ENCODE measurements around the gene CHD2. TPM values are rescaled to one million over a fixed set of nuclear protein-coding genes. Genes with fewer than 3 reads are reported as not detected.

CHD2 gene
- total RNA-seq, 1 donor from 2014 or later, result 93.4 TPM

- Mint-ChIP-seq H3K9me3 (peaks cover 3% of the 10 kb centered on the region), H3K36me3 (ENCODE audit: low read depth) (peaks cover 52% of the 10 kb centered on the region), H3K27me3 (ENCODE audit: low read depth) (no peaks in the 10 kb centered on the region), H3K4me1 (no peaks in the 10 kb centered on the region), H3K4me3 (no peak overlapping the region), H3K27ac (ENCODE audit: unreplicated experiment) (no peak overlapping the region)
- no peak for TF ChIP-seq CTCF (conservative IDR thresholded peaks at IDR 0.05)
- no peak for DNase-seq (ENCODE audit: low read depth, low spot score)
Observed at GRCh38 chr15:92955706-92956105, 55.6 kb downstream of the CHD2 start.

- TF ChIP-seq CTCF (conservative IDR thresholded peaks at IDR 0.05), result no peak
- DNase-seq (ENCODE audit: low read depth, low spot score), result no peak
- no peak overlapping the region for H3K4me3 Mint-ChIP-seq
- H3K4me1 Mint-ChIP-seq, result no peaks in the 10 kb centered on the region
- H3K27ac Mint-ChIP-seq (ENCODE audit: unreplicated experiment), result no peak overlapping the region
- peaks cover 58% of the 10 kb centered on the region for H3K36me3 Mint-ChIP-seq (ENCODE audit: low read depth)
- H3K27me3 Mint-ChIP-seq (ENCODE audit: low read depth), result no peaks in the 10 kb centered on the region
- H3K9me3 Mint-ChIP-seq, result peaks cover 3% of the 10 kb centered on the region
Observed at GRCh38 chr15:92958105-92958504, 58.0 kb downstream of the CHD2 start.

- TF ChIP-seq CTCF (conservative IDR thresholded peaks at IDR 0.05), result no peak
- Mint-ChIP-seq H3K4me3 (no peak overlapping the region), H3K4me1 (no peaks in the 10 kb centered on the region), H3K27me3 (ENCODE audit: low read depth) (no peaks in the 10 kb centered on the region), H3K36me3 (ENCODE audit: low read depth) (peaks cover 64% of the 10 kb centered on the region), H3K27ac (ENCODE audit: unreplicated experiment) (no peak overlapping the region), H3K9me3 (peaks cover 3% of the 10 kb centered on the region)
- no peak for DNase-seq (ENCODE audit: low read depth, low spot score)
Observed at GRCh38 chr15:92959219-92959618, 59.1 kb downstream of the CHD2 start.

- TF ChIP-seq CTCF (conservative IDR thresholded peaks at IDR 0.05), result no peak
- DNase-seq (ENCODE audit: low read depth, low spot score), result no peak
- Mint-ChIP-seq H3K4me1 (no peaks in the 10 kb centered on the region), H3K4me3 (no peak overlapping the region), H3K9me3 (peaks cover 5% of the 10 kb centered on the region), H3K36me3 (ENCODE audit: low read depth) (peaks cover 68% of the 10 kb centered on the region), H3K27me3 (ENCODE audit: low read depth) (no peaks in the 10 kb centered on the region), H3K27ac (ENCODE audit: unreplicated experiment) (no peak overlapping the region)
Observed at GRCh38 chr15:92960996-92961681, 61.0 kb downstream of the CHD2 start.

- Mint-ChIP-seq H3K4me1 (no peaks in the 10 kb centered on the region), H3K27ac (ENCODE audit: unreplicated experiment) (no peak overlapping the region), H3K27me3 (ENCODE audit: low read depth) (no peaks in the 10 kb centered on the region), H3K4me3 (no peak overlapping the region), H3K9me3 (peaks cover 5% of the 10 kb centered on the region), H3K36me3 (ENCODE audit: low read depth) (peaks cover 68% of the 10 kb centered on the region)
- DNase-seq (ENCODE audit: low read depth, low spot score), result no peak
- TF ChIP-seq CTCF (conservative IDR thresholded peaks at IDR 0.05), result no peak
Observed at GRCh38 chr15:92962914-92963313, 62.8 kb downstream of the CHD2 start.

All from neural crest cell (in vitro differentiated cells).